ENCODE measurements around the gene IL10. TPM values are rescaled to one million over a fixed set of nuclear protein-coding genes. Genes with fewer than 3 reads are reported as not detected.

IL10 gene
- under 1 TPM; 0.20 to 0.76 TPM for total RNA-seq
- 0.60 to 1.0 reads per million in 2 donors for total RNA-seq

DNA sequence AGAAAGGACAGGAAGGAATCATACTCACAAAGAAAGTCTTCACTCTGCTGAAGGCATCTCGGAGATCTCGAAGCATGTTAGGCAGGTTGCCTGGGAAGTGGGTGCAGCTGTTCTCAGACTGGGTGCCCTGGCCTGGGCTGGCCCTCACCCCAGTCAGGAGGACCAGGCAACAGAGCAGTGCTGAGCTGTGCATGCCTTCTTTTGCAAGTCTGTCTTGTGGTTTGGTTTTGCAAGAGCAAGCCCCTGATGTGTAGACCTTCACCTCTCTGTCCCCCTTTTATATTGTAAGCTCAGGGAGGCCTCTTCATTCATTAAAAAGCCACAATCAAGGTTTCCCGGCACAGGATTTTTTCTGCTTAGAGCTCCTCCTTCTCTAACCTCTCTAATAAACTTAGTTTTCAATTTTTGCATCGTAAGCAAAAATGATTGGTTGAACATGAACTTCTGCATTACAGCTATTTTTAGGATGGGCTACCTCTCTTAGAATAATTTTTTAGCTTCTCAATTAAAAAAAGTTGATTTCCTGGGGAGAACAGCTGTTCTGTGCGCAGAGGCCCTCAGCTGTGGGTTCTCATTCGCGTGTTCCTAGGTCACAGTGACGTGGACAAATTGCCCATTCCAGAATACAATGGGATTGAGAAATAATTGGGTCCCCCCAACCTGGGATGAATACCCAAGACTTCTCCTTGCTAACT lies at the start of gene IL10:
IL10 (minus strand) TSS at position 252 of the 695 bp plus-strand sequence; CDS start at position 193, 59 bp downstream.
- H3K9me3 ChIP-seq (ENCODE audit: control insufficient read depth, low read length, poor library complexity, severe bottlenecking): no peaks in the 10 kb centered on the region
- Mint-ChIP-seq H3K27me3 (no peaks in the 10 kb centered on the region), H3K27ac (peak within 1 kb of the TSS; percentile 65), H3K36me3 (ENCODE audit: low read depth) (no peaks in the 10 kb centered on the region), H3K4me3 (no peak within 1 kb of the TSS), H3K4me1 (peaks cover 50% of the 10 kb centered on the region)
- ATAC-seq (no peak), DNase-seq (no peak)

DNA sequence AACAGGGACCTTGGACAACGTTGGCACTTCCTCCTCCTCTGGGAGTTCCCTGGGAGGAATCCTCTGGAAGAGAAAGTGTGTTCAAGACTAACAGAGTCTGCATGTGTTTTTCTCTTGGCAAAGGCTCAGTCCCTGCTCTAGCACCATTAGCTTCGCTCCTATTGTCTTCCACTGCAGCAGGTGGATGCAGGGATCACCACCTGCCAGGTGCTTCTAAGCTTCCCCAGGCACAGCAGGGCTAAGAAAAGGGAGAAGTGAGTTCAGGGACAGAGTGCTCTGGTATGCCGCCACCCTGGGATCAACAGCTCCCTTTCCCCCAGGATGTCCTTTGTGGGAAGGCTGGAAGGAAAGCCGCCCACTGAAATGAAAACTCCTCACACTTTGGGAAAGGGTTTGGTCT lies 49.2 kb upstream of the IL10 start:
- peaks cover 15% of the 10 kb centered on the region for H3K4me1 Mint-ChIP-seq
- no peak for DNase-seq
- H3K27me3 Mint-ChIP-seq: peaks cover 12% of the 10 kb centered on the region

DNA sequence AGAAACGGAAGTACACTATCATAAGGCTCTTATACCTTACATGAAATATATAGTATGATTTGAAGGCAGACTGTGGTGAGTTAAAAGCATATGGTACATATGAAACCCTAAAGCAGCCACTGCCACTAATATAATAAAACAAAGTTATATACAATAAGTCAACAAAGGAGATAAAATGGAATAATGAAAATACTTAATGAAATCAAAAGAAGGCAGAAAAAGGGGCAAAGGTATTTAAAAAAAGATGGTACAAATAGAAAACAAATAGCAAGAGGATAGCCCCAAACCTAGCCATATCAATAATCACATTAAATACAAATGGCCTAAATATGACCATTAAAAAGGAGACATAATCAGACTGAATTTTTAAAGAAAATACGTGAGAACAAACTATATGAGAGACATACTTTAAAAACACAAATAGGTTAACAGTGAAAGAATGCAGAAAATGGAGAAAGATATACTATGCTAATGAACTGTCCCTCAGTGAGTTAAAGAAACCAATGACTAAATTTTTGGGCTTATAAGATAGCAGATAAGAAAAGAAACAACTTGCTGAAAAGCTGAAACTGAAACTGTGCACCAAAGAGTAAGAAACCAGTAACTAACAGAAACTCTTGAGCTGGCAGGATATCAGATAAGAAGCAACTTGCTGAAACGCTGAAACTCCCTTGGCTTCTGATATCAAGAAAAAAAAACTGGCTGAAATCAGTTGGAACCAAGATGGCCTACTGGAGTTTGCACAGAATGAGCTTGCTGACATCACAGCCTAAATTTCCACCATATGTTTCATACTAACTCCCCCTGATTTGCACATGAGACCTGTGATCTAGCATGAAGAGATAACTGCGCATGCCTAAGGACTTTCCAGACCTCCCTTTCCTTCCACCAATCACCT lies 44.3 kb upstream of the IL10 start:
- Mint-ChIP-seq H3K4me3 (peak overlapping the region; percentile 39), H3K4me1 (peaks cover 18% of the 10 kb centered on the region), H3K27ac (peak overlapping the region; percentile 92), H3K36me3 (ENCODE audit: low read depth) (peaks cover 2% of the 10 kb centered on the region), H3K27me3 (no peaks in the 10 kb centered on the region)
- no peak for DNase-seq
- ATAC-seq: peak; percentile 90
- H3K9me3 ChIP-seq (ENCODE audit: control insufficient read depth, low read length, poor library complexity, severe bottlenecking): no peaks in the 10 kb centered on the region

More for the DNA sequence above, 49.2 kb upstream of the IL10 start:
- ATAC-seq: no peak
- no peaks in the 10 kb centered on the region for H3K9me3 ChIP-seq (ENCODE audit: control insufficient read depth, low read length, poor library complexity, severe bottlenecking)
- no peaks in the 10 kb centered on the region for H3K36me3 Mint-ChIP-seq (ENCODE audit: low read depth)
- no peak overlapping the region for H3K27ac Mint-ChIP-seq
- no peak overlapping the region for H3K4me3 Mint-ChIP-seq

DNA sequence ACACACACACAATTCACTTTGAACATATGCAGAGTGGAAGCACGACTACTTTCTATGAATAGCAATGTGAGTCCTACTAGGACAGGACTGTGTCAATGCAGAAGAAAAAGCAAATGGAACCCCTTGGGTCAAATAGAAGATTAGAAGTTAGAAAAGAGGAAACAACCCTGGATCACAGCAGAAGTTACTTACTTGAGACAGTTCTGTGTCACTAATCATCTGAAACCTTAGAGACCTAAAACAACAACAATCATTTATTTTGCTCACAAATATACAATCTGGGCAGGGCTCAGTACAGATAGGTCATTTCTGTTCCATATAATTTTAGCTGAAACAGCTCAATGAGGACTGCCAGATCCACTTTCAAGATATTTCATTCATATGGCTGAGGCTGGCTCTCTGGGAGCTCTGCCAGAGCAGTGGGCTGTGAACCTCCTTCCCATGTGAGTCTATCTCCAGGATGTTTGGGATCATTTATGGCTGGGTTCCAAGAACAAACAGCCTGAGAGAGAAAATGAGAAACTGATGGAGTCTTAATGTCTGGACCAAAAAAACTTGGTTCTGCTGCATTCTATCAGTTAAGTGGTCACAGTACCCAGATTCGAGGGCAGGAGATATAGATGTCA lies 42.5 kb upstream of the IL10 start:
- Mint-ChIP-seq H3K4me3 (no peak overlapping the region), H3K4me1 (peaks cover 18% of the 10 kb centered on the region), H3K27ac (peak overlapping the region; percentile 47), H3K36me3 (ENCODE audit: low read depth) (peaks cover 2% of the 10 kb centered on the region), H3K27me3 (no peaks in the 10 kb centered on the region)
- ATAC-seq: no peak
- no peaks in the 10 kb centered on the region for H3K9me3 ChIP-seq (ENCODE audit: control insufficient read depth, low read length, poor library complexity, severe bottlenecking)
- DNase-seq: no peak

DNA sequence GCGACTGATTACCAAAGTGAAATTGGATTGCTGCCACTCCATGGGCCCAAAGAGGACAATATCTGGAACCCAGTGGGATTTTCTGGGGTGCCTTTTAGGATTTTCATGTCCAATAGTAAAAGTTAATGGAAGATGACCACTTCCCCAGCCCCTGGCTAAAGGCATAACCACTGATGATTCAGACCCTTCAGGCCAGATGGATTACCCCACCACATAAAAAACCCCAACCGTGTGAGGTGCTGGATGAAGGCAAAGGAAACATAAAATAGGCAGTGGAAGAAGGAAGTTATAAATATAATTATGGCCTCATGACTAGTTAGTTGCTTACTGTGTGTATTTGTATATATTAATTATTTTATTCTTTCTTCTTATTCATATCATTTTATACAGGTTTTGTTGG lies 40.2 kb upstream of the IL10 start:
- Mint-ChIP-seq H3K36me3 (ENCODE audit: low read depth) (peaks cover 2% of the 10 kb centered on the region), H3K27me3 (no peaks in the 10 kb centered on the region), H3K27ac (no peak overlapping the region), H3K4me3 (no peak overlapping the region), H3K4me1 (peaks cover 30% of the 10 kb centered on the region)
- DNase-seq: no peak
- no peak for ATAC-seq
- no peaks in the 10 kb centered on the region for H3K9me3 ChIP-seq (ENCODE audit: control insufficient read depth, low read length, poor library complexity, severe bottlenecking)

DNA sequence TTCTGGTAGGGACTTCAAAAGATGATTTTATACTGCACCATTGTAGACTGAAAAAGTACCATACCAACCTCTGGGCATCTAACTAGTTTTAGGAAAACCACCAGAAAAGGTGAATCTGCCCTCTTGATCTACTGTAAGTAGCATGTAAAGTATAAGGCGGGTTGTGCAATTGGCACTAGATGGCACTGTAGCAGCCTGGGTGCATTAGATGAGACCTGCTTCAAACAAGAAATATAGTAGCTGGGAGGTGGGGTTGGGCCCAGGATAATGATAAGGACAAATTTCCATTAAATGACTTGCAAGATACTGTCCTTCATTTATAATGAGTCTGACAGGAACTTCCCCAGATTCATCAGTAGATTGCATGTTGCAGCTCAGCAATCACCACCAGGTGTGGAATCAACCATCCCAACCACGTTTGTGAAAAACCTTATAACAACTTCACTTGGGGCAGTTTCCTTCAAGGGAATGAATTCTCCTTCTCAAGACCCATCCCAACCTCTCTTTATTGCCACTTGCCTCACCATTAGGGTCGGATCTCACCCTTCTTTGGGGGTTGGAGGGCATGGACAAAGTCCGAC lies 37.3 kb upstream of the IL10 start:
- Mint-ChIP-seq H3K36me3 (ENCODE audit: low read depth) (peaks cover 2% of the 10 kb centered on the region), H3K27ac (peak overlapping the region; percentile 97), H3K4me1 (peaks cover 30% of the 10 kb centered on the region), H3K4me3 (no peak overlapping the region), H3K27me3 (no peaks in the 10 kb centered on the region)
- no peaks in the 10 kb centered on the region for H3K9me3 ChIP-seq (ENCODE audit: control insufficient read depth, low read length, poor library complexity, severe bottlenecking)
- DNase-seq (no peak), ATAC-seq (peak; percentile 73)

DNA sequence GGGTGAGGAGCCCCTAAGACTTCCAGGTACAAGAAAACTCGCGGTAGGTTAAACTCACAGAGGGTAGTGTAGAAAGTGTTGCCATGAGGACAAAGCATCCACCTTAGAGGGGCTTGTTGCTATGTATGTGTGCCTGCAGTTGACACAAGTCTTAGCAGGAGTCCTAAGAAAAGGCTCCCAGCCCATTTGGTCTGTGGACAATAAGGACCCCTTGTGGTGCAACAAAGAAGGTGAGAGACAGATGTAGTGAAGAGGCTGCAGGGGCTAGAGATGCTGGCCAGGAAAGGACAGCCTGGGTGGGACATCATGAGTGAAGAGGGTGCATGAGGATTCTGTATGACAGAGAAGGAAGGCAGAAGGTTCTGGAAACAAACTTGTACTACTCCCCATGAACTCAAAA lies 36.3 kb upstream of the IL10 start:
- Mint-ChIP-seq H3K27me3 (no peaks in the 10 kb centered on the region), H3K4me1 (peaks cover 34% of the 10 kb centered on the region), H3K36me3 (ENCODE audit: low read depth) (peaks cover 2% of the 10 kb centered on the region), H3K27ac (peak overlapping the region; percentile 97), H3K4me3 (no peak overlapping the region)
- DNase-seq (peak in 1 of 3 donors; percentile 35), ATAC-seq (peak; percentile 85)
- H3K9me3 ChIP-seq (ENCODE audit: control insufficient read depth, low read length, poor library complexity, severe bottlenecking): no peaks in the 10 kb centered on the region

DNA sequence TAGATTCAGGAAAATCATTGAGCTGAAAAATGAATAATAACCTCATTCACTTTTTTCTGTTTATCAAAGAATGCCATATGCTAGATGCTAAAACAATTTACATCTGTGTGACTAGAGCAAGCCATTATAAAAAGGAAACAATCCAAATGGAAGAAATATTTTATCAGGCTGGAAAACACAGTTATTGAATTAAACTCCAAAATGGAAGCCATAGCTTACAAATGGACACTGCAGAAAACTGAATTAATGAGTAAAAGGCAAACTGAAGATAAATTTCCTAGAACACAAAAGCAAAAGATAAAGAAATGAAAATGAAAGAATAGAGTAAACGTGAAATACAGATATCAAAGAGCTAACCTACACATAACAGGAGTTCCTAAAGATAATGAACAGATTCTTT lies 33.1 kb upstream of the IL10 start:
- H3K4me3 Mint-ChIP-seq: no peak overlapping the region
- no peak for DNase-seq
- peaks cover 53% of the 10 kb centered on the region for H3K4me1 Mint-ChIP-seq
- no peaks in the 10 kb centered on the region for H3K27me3 Mint-ChIP-seq
- no peaks in the 10 kb centered on the region for H3K9me3 ChIP-seq (ENCODE audit: control insufficient read depth, low read length, poor library complexity, severe bottlenecking)
- ATAC-seq: no peak
- H3K36me3 Mint-ChIP-seq (ENCODE audit: low read depth): no peaks in the 10 kb centered on the region
- peak overlapping the region; percentile 97 for H3K27ac Mint-ChIP-seq

DNA sequence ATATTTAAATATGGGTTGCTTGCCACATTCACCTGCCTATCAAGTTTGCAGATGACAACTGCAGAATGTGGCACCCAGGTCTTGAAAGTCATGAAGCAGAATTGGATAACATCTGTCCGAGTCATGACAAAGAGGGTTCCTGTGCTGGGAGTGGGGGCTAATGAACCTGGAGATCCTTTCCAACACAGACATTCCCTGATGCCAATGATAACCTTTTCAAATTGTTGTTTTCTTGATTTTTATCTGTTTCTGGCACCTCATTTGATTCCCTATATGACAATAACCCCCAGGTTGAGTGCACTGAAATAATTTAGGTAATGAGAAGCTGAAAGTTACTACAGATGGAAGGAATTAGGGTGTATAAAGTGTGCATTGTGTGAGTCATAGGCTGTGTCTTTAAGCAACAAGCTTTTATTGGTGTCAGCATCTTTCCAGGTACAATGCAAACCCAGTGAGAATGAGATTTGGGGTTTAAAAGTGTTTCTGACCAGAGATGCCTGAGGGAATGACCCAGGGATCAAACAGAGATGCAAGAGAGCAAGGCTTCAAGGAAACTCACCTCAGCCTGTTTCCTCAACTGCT lies 32.0 kb upstream of the IL10 start:
- ATAC-seq: no peak
- DNase-seq: no peak
- no peaks in the 10 kb centered on the region for H3K9me3 ChIP-seq (ENCODE audit: control insufficient read depth, low read length, poor library complexity, severe bottlenecking)
- Mint-ChIP-seq H3K36me3 (ENCODE audit: low read depth) (no peaks in the 10 kb centered on the region), H3K4me3 (peak overlapping the region; percentile 57), H3K27me3 (no peaks in the 10 kb centered on the region), H3K4me1 (peaks cover 58% of the 10 kb centered on the region), H3K27ac (peak overlapping the region; percentile 97)

DNA sequence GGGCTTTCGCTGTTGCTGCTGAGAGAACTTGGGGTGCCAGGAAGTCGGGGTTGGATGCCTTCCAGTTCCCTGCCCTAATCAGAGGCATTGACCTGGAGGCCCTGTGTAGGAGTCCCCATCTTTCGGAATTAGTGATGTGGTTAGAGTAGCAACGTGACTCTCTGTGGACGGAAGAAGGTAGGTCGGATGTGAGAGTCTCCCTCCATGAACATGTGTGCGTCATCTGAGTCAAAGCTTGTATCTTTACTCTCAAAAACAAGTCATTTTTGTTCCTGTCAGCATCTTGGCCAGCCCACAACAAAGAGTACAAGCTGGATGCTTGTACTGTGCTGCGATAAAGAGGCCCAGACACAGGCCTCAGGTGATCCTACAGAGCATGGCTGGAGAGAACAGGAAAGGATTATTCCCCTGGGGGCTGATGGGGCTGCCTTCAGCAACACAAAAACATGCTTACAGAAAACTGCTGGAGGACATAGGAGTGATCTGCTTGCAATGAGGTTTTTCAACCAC lies 31.0 kb upstream of the IL10 start:
- Mint-ChIP-seq H3K36me3 (ENCODE audit: low read depth) (no peaks in the 10 kb centered on the region), H3K4me1 (peaks cover 57% of the 10 kb centered on the region), H3K27me3 (no peaks in the 10 kb centered on the region), H3K4me3 (peak overlapping the region; percentile 57), H3K27ac (peak overlapping the region; percentile 97)
- peak; percentile 95 for ATAC-seq
- H3K9me3 ChIP-seq (ENCODE audit: control insufficient read depth, low read length, poor library complexity, severe bottlenecking): no peaks in the 10 kb centered on the region
- DNase-seq: peak; percentile 39 to 71 (median 67)

DNA sequence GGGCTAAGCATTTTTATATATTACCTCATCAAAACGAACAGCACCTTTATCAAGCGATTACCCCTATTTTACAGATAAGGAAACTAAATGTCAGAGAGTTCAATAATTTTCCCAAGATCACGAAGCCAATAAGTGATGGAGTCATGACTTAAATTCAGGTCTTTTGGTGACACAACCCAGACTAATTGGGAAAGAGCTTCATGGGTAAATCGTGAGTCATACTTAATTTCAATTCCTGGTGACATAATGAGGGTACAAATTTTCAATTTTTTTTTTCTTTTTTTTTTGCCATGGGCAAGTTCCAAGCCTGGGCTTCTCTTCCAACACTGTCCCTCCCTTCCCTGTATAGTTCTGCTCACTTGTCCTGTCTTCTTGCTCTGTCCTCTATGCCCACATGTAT lies 30.1 kb upstream of the IL10 start:
- Mint-ChIP-seq H3K27me3 (no peaks in the 10 kb centered on the region), H3K4me3 (peak overlapping the region; percentile 4), H3K27ac (peak overlapping the region; percentile 97), H3K36me3 (ENCODE audit: low read depth) (no peaks in the 10 kb centered on the region), H3K4me1 (peaks cover 56% of the 10 kb centered on the region)
- DNase-seq (no peak), ATAC-seq (no peak)
- no peaks in the 10 kb centered on the region for H3K9me3 ChIP-seq (ENCODE audit: control insufficient read depth, low read length, poor library complexity, severe bottlenecking)

DNA sequence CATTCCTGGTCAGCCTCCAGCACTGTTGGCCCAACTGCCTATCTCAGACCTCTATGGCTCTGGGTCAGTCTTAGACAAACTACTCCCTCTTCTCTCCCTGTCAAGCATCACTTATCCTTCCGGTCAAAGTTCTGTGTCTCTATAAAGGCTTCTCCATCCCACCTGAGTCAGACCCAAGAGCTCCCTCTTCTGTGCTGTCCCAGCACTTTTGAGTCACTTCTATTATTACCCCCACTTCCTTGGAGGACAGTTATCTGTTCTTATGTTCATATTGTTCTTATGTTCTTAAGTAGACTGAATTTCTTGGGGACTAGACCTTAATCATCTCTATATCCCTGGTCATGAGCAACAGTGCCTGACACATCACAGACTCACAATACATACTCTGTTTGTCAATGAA lies 29.2 kb upstream of the IL10 start:
- Mint-ChIP-seq H3K4me3 (no peak overlapping the region), H3K4me1 (peaks cover 50% of the 10 kb centered on the region), H3K36me3 (ENCODE audit: low read depth) (no peaks in the 10 kb centered on the region), H3K27ac (peak overlapping the region; percentile 97), H3K27me3 (no peaks in the 10 kb centered on the region)
- DNase-seq (no peak), ATAC-seq (no peak)
- H3K9me3 ChIP-seq (ENCODE audit: control insufficient read depth, low read length, poor library complexity, severe bottlenecking): no peaks in the 10 kb centered on the region

Measured in T-helper 17 cell (primary cell).